HCT116 (cell line): ENCODE data around the gene HBG2.

Experiments
- CEBPB ChIP-seq: IDR thresholded peaks from 2 replicates; pipeline ENCODE4 v1.6.1; 2012; ENCODE audit warnings: low read depth
- CTCF ChIP-seq, 3 experiments: fragments of 200-600 bp in 1 of 3; sonication (generic) in 1 of 3; IDR thresholded peaks in 2 of 3; conservative IDR thresholded peaks in 1 of 3; 2 replicates each; pipeline ENCODE4 v1.5.1; 2012 to 2017; ENCODE audit warnings: low read depth in 2 of 3, low read length in 2 of 3, antibody characterized with exemption in 1 of 3, borderline replicate concordance in 1 of 3, control low read depth in 1 of 3, mild to moderate bottlenecking in 1 of 3, mixed read lengths in 1 of 3, mixed run types in 1 of 3, moderate library complexity in 1 of 3; ENCODE audit not compliant: insufficient read depth in 1 of 3
- EGR1 ChIP-seq: IDR thresholded peaks from 2 replicates; pipeline ENCODE4 v1.6.1; 2012; ENCODE audit warnings: low read depth
- POLR2A ChIP-seq: IDR thresholded peaks from 2 replicates; pipeline ENCODE4 v1.7.0; 2011; ENCODE audit warnings: borderline replicate concordance; ENCODE audit not compliant: insufficient read depth, insufficient read length; ENCODE audit errors: extremely low read depth
- SIN3A ChIP-seq: IDR thresholded peaks from 2 replicates; pipeline ENCODE4 v1.6.1; 2012; ENCODE audit warnings: low read depth

- TF ChIP-seq CTCF (IDR thresholded peaks at IDR 0.05 in 2 of 3, conservative IDR thresholded peaks at IDR 0.05 in 1 of 3; ENCODE audit: borderline replicate concordance in 1 of 3, insufficient read depth in 1 of 3, low read depth in 2 of 3, low read length in 2 of 3) (no peak), SIN3A (peak; percentile 87), CEBPB (peak; percentile 59; the same call in 1 of the 2 replicates), POLR2A (no peak), EGR1 (peak; percentile 91)
Measured at GRCh38 chr11:5280582-5281102, 26.1 kb upstream of the HBG2 start.
